HEK293 (cell line): ENCODE measurements around the gene KDM2B.

ENCODE experiments used
- BCL11B ChIP-seq: fragments of 450-650 bp; formaldehyde crosslinking; IDR thresholded peaks from 2 replicates; pipeline ENCODE4 v1.5.1; 2016; ENCODE audit warnings: low read depth, missing biosample characterization, missing genetic modification characterization
- EGR2 ChIP-seq: fragments of 450-650 bp; formaldehyde crosslinking; IDR thresholded peaks from 2 replicates; pipeline ENCODE4 v1.5.1; 2016; ENCODE audit warnings: low read depth, missing biosample characterization, missing genetic modification characterization
- KLF10 ChIP-seq: fragments of 450-650 bp; IDR thresholded peaks from 2 replicates; pipeline ENCODE4 v1.5.1; 2018; ENCODE audit warnings: missing biosample characterization, mild to moderate bottlenecking, missing genetic modification characterization
- MZF1 ChIP-seq: fragments of 450-650 bp; formaldehyde crosslinking; IDR thresholded peaks from 2 replicates; pipeline ENCODE4 v1.5.1; 2017; ENCODE audit warnings: missing biosample characterization, missing genetic modification characterization, borderline replicate concordance
- SCRT2 ChIP-seq: fragments of 450-650 bp; formaldehyde crosslinking; IDR thresholded peaks from 2 replicates; pipeline ENCODE4 v1.5.1; 2016; ENCODE audit warnings: missing biosample characterization, missing genetic modification characterization
- SP7 ChIP-seq: fragments of 450-650 bp; formaldehyde crosslinking; IDR thresholded peaks from 2 replicates; pipeline ENCODE4 v1.5.1; 2016; ENCODE audit warnings: missing biosample characterization, missing genetic modification characterization
- YY1 ChIP-seq: fragments of 450-650 bp; formaldehyde crosslinking; IDR thresholded peaks from 2 replicates; pipeline ENCODE4 v1.5.1; 2018; ENCODE audit warnings: missing biosample characterization, missing genetic modification characterization
- ZBTB8A ChIP-seq: fragments of 450-650 bp; formaldehyde crosslinking; IDR thresholded peaks from 2 replicates; pipeline ENCODE4 v1.5.1; 2016; ENCODE audit warnings: missing biosample characterization, missing genetic modification characterization
- ZFHX2 ChIP-seq: fragments of 450-650 bp; formaldehyde crosslinking; conservative IDR thresholded peaks from 2 replicates; pipeline ENCODE4 v1.5.1; 2016; ENCODE audit warnings: missing biosample characterization, missing genetic modification characterization
- ZFP69B ChIP-seq: fragments of 450-650 bp; formaldehyde crosslinking; IDR thresholded peaks from 2 replicates; pipeline ENCODE4 v1.5.1; 2016; ENCODE audit warnings: missing biosample characterization, missing genetic modification characterization
- ZNF10 ChIP-seq: fragments of 450-650 bp; formaldehyde crosslinking; IDR thresholded peaks from 2 replicates; pipeline ENCODE4 v1.5.1; 2017; ENCODE audit warnings: missing biosample characterization, missing genetic modification characterization
- ZNF114 ChIP-seq: fragments of 450-650 bp; formaldehyde crosslinking; IDR thresholded peaks from 2 replicates; pipeline ENCODE4 v1.5.0; 2017; ENCODE audit warnings: missing biosample characterization, missing genetic modification characterization
- ZNF138 ChIP-seq: fragments of 450-650 bp; formaldehyde crosslinking; IDR thresholded peaks from 2 replicates; pipeline ENCODE4 v1.5.1; 2016; ENCODE audit warnings: missing biosample characterization, missing genetic modification characterization, borderline replicate concordance
- ZNF16 ChIP-seq: fragments of 450-650 bp; formaldehyde crosslinking; IDR thresholded peaks from 2 replicates; pipeline ENCODE4 v1.5.1; 2016; ENCODE audit warnings: low read depth, missing biosample characterization, missing genetic modification characterization
- ZNF174 ChIP-seq: fragments of 450-650 bp; formaldehyde crosslinking; IDR thresholded peaks from 2 replicates; pipeline ENCODE4 v1.5.0; 2017; ENCODE audit warnings: missing biosample characterization, mild to moderate bottlenecking, missing genetic modification characterization
- ZNF184 ChIP-seq: fragments of 450-650 bp; IDR thresholded peaks from 2 replicates; pipeline ENCODE4 v1.5.1; 2018; ENCODE audit warnings: missing biosample characterization, mild to moderate bottlenecking, missing genetic modification characterization
- ZNF223 ChIP-seq: fragments of 450-650 bp; formaldehyde crosslinking; IDR thresholded peaks from 2 replicates; pipeline ENCODE4 v1.5.1; 2016; ENCODE audit warnings: missing biosample characterization, missing genetic modification characterization
- ZNF24 ChIP-seq: fragments of 450-650 bp; formaldehyde crosslinking; IDR thresholded peaks from 2 replicates; pipeline ENCODE4 v1.5.1; 2016; ENCODE audit warnings: missing biosample characterization, missing genetic modification characterization
- ZNF354C ChIP-seq: fragments of 450-650 bp; formaldehyde crosslinking; IDR thresholded peaks from 2 replicates; pipeline ENCODE4 v1.5.1; 2016; ENCODE audit warnings: missing biosample characterization, missing genetic modification characterization, low read depth, borderline replicate concordance
- ZNF416 ChIP-seq: fragments of 450-650 bp; formaldehyde crosslinking; IDR thresholded peaks from 2 replicates; pipeline ENCODE4 v1.5.1; 2016; ENCODE audit warnings: missing biosample characterization, missing genetic modification characterization
- ZNF433 ChIP-seq: fragments of 450-650 bp; formaldehyde crosslinking; IDR thresholded peaks from 2 replicates; pipeline ENCODE4 v1.5.1; 2016; ENCODE audit warnings: missing biosample characterization, missing genetic modification characterization, low read depth
- ZNF544 ChIP-seq: fragments of 450-650 bp; formaldehyde crosslinking; IDR thresholded peaks from 2 replicates; pipeline ENCODE4 v1.5.0; 2017; ENCODE audit warnings: missing biosample characterization, missing genetic modification characterization
- ZNF549 ChIP-seq: fragments of 450-650 bp; IDR thresholded peaks from 2 replicates; pipeline ENCODE4 v1.5.1; 2018; ENCODE audit warnings: missing biosample characterization, missing genetic modification characterization, mild to moderate bottlenecking, inconsistent platforms, moderate library complexity
- ZNF560 ChIP-seq: fragments of 450-650 bp; formaldehyde crosslinking; IDR thresholded peaks from 2 replicates; pipeline ENCODE4 v1.5.1; 2017; ENCODE audit warnings: missing biosample characterization, missing genetic modification characterization, borderline replicate concordance
- ZNF561 ChIP-seq: fragments of 450-650 bp; IDR thresholded peaks from 2 replicates; pipeline ENCODE4 v1.5.1; 2018; ENCODE audit warnings: missing biosample characterization, missing genetic modification characterization, borderline replicate concordance
- ZNF571 ChIP-seq: fragments of 450-650 bp; formaldehyde crosslinking; IDR thresholded peaks from 2 replicates; pipeline ENCODE4 v1.5.0; 2017; ENCODE audit warnings: missing biosample characterization, missing genetic modification characterization
- ZNF791 ChIP-seq: fragments of 450-650 bp; formaldehyde crosslinking; IDR thresholded peaks from 2 replicates; pipeline ENCODE4 v1.5.1; 2016; ENCODE audit warnings: missing biosample characterization, missing genetic modification characterization
- TF ChIP-seq, protein P1 (sequence below): fragments of 450-650 bp; formaldehyde crosslinking; IDR thresholded peaks from 2 replicates; pipeline ENCODE4 v1.5.1; 2016; ENCODE audit warnings: missing biosample characterization, missing genetic modification characterization, borderline replicate concordance
- TF ChIP-seq, protein P2 (sequence below): fragments of 450-650 bp; formaldehyde crosslinking; IDR thresholded peaks from 2 replicates; pipeline ENCODE4; 2016; ENCODE audit warnings: missing biosample characterization, missing genetic modification characterization
- TF ChIP-seq, protein P3 (sequence below): fragments of 450-650 bp; formaldehyde crosslinking; IDR thresholded peaks from 2 replicates; pipeline ENCODE4 v1.5.1; 2017; ENCODE audit warnings: missing biosample characterization, mild to moderate bottlenecking, missing genetic modification characterization, moderate library complexity
- TF ChIP-seq, protein P4 (sequence below): fragments of 450-650 bp; formaldehyde crosslinking; IDR thresholded peaks from 2 replicates; pipeline ENCODE4 v1.5.1; 2016; ENCODE audit warnings: missing biosample characterization, missing genetic modification characterization
- TF ChIP-seq, protein P5 (sequence below): fragments of 450-650 bp; formaldehyde crosslinking; IDR thresholded peaks from 2 replicates; pipeline ENCODE4 v1.5.1; 2017; ENCODE audit warnings: missing biosample characterization, missing genetic modification characterization

The KDM2B gene

DNA sequence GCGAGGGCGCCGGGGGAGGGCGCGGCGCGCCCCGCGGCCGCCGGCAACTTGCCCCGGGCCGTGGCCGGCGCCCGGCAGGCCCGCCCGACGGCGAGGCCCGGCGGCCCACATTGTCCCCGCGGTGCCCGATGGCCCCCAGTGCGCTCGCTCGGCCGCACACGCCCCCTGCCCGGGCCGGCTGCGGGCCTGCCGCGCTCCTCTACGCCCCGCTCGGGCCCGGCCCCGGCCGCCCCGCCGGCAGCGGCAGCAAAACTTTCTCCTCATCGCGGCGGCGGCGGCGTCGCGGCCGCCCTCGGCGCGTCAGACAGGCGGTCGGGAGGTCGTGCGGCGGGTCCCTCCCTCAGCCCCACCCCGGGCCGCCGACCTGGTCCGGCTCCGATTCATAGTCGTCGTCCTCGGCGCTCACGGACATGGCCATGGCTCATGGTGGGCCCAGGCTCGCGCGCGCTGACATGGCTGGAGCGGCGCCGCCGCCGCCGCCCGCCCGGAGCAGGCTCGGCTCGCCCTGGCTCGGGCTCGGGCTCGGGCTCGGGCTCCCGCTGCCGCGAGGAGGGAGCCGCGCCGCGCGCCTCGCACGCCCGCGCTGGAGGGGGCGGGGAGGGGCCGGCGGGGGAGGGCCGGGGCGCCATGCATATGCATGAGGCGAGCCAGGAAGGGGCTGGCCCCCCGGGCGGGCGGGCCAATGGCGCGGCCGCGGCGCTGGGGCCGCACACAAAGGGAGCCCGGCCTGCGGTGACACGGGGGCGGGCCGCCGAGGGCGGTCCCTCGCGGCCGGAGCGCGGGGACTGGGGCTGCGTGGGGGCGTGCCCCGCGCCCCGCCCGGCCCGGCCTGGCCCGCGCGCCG is 113.8 kb downstream of the KDM2B start (continued):
- TF ChIP-seq, protein P1, sequence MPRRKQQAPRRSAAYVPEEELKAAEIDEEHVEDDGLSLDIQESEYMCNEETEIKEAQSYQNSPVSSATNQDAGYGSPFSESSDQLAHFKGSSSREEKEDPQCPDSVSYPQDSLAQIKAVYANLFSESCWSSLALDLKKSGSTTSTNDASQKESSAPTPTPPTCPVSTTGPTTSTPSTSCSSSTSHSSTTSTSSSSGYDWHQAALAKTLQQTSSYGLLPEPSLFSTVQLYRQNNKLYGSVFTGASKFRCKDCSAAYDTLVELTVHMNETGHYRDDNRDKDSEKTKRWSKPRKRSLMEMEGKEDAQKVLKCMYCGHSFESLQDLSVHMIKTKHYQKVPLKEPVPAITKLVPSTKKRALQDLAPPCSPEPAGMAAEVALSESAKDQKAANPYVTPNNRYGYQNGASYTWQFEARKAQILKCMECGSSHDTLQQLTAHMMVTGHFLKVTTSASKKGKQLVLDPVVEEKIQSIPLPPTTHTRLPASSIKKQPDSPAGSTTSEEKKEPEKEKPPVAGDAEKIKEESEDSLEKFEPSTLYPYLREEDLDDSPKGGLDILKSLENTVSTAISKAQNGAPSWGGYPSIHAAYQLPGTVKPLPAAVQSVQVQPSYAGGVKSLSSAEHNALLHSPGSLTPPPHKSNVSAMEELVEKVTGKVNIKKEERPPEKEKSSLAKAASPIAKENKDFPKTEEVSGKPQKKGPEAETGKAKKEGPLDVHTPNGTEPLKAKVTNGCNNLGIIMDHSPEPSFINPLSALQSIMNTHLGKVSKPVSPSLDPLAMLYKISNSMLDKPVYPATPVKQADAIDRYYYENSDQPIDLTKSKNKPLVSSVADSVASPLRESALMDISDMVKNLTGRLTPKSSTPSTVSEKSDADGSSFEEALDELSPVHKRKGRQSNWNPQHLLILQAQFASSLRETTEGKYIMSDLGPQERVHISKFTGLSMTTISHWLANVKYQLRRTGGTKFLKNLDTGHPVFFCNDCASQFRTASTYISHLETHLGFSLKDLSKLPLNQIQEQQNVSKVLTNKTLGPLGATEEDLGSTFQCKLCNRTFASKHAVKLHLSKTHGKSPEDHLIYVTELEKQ (tag by site-specific recombination): no peak
- no peak for TF ChIP-seq ZNF223 (tag by site-specific recombination)
- no peak for TF ChIP-seq KLF10
- no peak for TF ChIP-seq ZNF354C (tag by site-specific recombination)
- TF ChIP-seq ZNF416 (tag by site-specific recombination): no peak
- TF ChIP-seq ZNF16 (tag by site-specific recombination): no peak
- TF ChIP-seq MZF1 (tag by site-specific recombination): no peak
- TF ChIP-seq ZFHX2 (tag by site-specific recombination): no peak
- TF ChIP-seq, protein P2, sequence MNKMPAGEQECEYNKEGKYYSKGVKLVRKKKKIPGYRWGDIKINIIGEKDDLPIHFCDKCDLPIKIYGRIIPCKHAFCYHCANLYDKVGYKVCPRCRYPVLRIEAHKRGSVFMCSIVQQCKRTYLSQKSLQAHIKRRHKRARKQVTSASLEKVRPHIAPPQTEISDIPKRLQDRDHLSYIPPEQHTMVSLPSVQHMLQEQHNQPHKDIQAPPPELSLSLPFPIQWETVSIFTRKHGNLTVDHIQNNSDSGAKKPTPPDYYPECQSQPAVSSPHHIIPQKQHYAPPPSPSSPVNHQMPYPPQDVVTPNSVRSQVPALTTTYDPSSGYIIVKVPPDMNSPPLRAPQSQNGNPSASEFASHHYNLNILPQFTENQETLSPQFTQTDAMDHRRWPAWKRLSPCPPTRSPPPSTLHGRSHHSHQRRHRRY (tag by site-specific recombination): no peak
- peak; percentile 12; the same call in 1 of the 2 replicates for TF ChIP-seq ZNF561 (tag by site-specific recombination)
- TF ChIP-seq, protein P3, sequence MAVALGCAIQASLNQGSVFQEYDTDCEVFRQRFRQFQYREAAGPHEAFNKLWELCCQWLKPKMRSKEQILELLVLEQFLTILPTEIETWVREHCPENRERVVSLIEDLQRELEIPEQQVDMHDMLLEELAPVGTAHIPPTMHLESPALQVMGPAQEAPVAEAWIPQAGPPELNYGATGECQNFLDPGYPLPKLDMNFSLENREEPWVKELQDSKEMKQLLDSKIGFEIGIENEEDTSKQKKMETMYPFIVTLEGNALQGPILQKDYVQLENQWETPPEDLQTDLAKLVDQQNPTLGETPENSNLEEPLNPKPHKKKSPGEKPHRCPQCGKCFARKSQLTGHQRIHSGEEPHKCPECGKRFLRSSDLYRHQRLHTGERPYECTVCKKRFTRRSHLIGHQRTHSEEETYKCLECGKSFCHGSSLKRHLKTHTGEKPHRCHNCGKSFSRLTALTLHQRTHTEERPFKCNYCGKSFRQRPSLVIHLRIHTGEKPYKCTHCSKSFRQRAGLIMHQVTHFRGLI (tag by site-specific recombination): no peak
- no peak for TF ChIP-seq ZNF10 (tag by site-specific recombination)
- no peak for TF ChIP-seq ZNF791 (tag by site-specific recombination)
- TF ChIP-seq ZNF571 (tag by site-specific recombination): no peak
- TF ChIP-seq ZNF24: no peak
- no peak for TF ChIP-seq ZNF138 (tag by site-specific recombination)
- TF ChIP-seq ZNF174 (tag by site-specific recombination): no peak
- no peak for TF ChIP-seq BCL11B (tag by site-specific recombination)
- TF ChIP-seq EGR2 (tag by site-specific recombination): no peak
- TF ChIP-seq ZNF433: no peak
- peak; percentile 43; the same call in 1 of the 2 replicates for TF ChIP-seq YY1 (tag by site-specific recombination)
- peak; percentile 78 for TF ChIP-seq ZFP69B (tag by site-specific recombination)
- no peak for TF ChIP-seq ZNF560 (tag by site-specific recombination)
- no peak for TF ChIP-seq ZNF549
- no peak for TF ChIP-seq ZNF184 (tag by site-specific recombination)
- TF ChIP-seq ZNF544 (tag by site-specific recombination): no peak
- TF ChIP-seq, protein P4, sequence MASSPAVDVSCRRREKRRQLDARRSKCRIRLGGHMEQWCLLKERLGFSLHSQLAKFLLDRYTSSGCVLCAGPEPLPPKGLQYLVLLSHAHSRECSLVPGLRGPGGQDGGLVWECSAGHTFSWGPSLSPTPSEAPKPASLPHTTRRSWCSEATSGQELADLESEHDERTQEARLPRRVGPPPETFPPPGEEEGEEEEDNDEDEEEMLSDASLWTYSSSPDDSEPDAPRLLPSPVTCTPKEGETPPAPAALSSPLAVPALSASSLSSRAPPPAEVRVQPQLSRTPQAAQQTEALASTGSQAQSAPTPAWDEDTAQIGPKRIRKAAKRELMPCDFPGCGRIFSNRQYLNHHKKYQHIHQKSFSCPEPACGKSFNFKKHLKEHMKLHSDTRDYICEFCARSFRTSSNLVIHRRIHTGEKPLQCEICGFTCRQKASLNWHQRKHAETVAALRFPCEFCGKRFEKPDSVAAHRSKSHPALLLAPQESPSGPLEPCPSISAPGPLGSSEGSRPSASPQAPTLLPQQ (tag by site-specific recombination): peak; percentile 97
- TF ChIP-seq SP7 (tag by site-specific recombination): no peak
- TF ChIP-seq SCRT2 (tag by site-specific recombination): no peak
- TF ChIP-seq, protein P5, sequence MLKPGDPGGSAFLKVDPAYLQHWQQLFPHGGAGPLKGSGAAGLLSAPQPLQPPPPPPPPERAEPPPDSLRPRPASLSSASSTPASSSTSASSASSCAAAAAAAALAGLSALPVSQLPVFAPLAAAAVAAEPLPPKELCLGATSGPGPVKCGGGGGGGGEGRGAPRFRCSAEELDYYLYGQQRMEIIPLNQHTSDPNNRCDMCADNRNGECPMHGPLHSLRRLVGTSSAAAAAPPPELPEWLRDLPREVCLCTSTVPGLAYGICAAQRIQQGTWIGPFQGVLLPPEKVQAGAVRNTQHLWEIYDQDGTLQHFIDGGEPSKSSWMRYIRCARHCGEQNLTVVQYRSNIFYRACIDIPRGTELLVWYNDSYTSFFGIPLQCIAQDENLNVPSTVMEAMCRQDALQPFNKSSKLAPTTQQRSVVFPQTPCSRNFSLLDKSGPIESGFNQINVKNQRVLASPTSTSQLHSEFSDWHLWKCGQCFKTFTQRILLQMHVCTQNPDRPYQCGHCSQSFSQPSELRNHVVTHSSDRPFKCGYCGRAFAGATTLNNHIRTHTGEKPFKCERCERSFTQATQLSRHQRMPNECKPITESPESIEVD (tag by site-specific recombination): no peak
- peak; percentile 35; the same call in 1 of the 2 replicates for TF ChIP-seq ZBTB8A (tag by site-specific recombination)
- no peak for TF ChIP-seq ZNF114
